Stimulated activated CD8-positive, alpha-beta memory T cell treated with anti-CD3 and anti-CD28 coated beads, Interleukin-15, amount 100 ng/mL, for 24 hours (primary cell): ENCODE data around the gene FYN.

Source experiments
- DNase-seq: peaks from one replicate; pipeline ENCODE4 v3.0.0-alpha.2; 2020; ENCODE audit warnings: low read depth

Gene FYN

DNA sequence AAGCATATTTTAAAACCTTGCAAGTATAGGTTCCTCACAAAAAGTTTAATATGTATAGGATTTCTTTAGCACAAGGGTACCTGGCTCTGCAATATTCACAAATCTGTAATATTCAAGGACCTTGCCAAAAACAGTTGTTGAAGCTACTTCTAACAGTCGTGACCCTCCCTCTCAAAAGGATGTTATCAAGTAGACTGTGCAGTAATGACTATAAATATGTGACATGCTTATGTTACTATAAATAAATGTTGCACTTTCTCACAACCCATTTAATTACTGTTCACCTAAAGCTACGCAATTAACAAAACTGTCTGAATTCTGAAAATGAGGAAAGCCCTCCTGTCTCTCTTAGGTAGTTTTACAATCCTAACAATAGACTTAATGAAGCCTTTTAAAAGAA, 41.8 kb downstream of the FYN start:
- DNase-seq: no peak

DNA sequence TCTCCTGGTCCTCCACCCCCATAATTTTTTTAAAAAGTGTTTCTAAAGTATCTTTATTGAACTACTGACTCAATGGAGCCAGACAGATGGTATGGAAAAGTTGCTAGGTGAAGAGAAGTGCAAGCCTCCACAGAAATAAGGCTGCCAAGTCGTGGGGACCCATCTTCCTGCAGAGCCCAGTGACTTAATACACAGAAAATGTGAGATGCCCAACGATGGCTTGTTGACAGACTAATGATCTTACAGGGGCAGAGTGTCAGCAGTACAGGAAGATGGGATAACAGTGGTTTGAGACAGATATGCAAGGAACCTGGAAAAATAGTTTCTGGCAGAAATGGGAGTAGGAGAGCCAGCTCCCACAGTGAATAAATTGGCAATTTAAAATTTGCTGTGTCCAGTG, 43.3 kb downstream of the FYN start:
- DNase-seq: no peak

DNA sequence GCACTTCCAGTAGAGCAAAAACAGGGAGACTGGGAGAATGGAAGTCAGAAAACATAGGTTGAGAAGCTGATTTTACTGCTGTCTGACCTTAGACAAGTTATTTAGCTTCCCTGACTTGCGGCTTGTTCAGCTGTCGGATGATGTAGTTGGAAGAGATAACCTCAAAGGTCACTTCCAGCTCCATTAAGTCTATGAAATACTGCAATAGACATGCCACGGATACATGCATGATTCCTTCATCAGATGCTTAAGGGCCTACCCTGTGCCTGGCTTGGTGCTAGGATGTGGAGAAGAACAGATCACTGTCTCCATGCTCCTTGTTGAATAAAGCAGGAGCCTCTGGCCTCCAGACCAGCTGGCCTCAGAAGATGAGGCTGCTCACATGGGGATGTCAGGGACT, 43.7 kb downstream of the FYN start:
- no peak for DNase-seq

DNA sequence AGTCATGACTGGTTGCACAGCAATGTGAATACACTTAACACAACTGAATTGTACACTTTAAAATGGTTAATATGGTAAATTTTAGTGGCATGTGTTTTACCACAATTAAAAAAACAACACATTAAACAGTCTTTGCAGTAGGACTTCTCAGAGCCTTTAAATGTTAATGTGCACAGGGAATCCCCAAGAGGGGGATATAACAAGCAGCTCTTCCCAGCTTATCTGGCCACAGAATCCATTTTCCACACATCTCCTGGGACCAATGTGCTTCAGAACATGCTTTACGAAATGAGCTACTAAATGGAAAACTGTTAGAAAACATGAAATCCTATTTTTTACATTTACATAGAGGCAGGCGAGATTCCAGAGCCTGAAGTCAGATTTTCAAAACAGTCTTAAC, 44.4 kb downstream of the FYN start:
- no peak for DNase-seq

DNA sequence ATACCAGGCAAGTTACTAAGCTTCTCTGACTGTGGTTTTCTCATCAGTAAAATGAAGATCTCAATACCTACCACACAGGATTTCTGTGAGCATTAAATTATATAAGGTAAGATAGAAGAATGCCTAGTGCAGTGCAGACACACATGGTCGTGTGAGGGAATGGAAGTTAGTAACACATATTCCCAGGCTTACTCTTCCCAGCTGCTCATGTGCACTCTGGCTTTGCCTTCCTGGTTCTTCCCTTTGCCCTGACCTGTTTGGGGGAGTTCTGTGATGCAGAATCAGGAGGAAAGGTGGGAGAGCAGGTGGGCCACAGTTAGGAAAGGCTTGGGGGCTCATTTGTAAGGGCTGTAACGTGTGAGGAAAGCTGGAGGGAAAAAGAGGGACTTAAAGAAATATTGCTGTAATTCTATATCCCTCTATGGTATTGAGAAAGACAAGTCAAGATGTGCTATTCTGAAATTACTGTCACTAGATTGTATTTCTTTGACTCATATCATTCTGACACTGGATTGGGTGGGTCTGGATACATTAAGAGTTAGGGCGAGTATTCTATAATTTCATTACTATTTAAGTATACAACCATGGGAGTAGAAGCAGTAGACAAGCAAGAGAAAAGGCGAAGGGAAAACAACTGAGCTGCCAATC, 47.7 kb downstream of the FYN start:
- DNase-seq: no peak

DNA sequence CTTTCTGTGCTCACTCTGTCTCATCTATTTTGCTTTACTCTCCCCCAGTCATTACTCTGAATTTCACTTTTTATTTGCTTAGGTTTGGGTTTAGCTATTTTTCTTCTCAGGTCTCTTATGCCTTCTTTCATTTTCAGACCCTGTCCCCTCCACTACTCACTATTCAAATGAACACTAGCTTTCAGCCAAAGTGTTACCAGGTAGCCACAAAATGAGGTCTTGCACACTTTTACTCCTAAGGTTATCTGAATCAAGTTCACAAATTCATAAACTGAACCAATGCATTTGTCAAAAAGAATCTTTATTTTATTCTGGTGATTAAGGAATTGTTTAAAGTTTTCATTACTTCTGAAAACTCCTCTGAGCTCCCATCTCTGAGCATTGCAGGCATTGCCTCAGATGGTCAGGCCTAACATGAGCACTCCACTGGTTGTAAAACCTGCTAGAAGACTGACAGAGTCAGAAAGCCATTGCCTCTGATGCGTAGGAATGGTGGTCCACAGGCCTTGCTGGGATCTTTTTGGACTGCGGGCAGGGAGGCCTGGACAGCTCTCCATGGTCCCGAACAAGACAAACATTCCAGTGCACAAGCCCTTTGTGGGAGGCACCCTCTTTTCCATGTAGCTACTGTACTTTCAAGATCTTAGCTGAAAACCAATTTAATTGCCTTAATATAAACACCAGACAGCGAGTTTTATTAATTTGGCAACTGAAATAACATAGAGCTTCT, 48.5 kb downstream of the FYN start:
- no peak for DNase-seq

DNA sequence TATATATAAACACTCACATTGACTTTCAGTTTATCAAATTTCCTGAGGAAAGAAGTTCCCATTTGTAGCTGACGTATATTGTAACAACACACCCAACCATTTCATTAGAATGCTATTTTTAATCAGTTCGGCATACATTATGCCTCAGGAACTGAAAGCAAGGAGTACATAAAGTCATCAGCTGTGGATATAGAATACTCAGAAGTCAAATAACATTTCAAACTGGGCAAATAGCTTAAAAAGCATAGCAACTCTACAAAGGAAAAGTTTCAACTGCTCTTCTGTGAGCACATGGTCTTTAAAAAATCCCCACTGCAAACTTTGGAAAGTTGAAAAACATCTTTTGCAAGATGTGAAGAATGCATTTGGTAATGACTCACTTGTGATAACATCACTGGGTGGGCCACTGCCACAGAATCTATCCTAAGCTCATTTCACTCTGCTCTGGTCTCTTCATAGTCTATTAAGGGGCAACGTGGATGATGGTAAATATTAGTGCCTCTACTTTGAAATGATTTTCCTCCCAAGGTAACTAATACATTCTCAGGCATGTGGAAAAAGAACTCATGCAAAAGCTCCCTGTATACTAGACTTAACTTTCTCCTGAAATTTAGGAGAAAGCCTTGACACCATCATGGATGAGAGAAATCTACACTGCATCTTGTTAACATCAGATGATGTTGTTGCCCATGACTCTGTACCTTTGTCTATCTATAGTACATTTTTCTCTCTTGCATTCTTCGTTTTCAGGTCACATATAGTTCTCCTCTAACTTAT, 49.2 kb downstream of the FYN start:
- no peak for DNase-seq

DNA sequence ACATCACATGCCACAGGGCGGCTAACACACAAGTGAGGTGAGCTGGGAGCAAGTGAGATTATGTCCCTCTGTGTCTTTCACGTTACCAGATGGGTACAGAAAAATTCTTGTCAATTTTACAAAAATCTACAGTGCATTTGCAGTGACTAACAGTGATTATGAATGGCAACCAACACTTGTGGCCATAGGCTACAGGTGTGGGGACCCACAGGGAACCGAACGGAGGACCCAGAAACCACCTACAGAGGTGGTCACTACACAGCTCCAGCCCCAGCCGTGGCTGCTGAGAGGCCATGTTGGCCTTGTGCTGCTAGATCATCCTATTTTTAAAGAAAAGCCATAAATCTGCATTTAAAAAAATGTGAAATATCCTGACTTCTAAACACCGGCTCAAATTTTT, 50.2 kb downstream of the FYN start:
- no peak for DNase-seq

DNA sequence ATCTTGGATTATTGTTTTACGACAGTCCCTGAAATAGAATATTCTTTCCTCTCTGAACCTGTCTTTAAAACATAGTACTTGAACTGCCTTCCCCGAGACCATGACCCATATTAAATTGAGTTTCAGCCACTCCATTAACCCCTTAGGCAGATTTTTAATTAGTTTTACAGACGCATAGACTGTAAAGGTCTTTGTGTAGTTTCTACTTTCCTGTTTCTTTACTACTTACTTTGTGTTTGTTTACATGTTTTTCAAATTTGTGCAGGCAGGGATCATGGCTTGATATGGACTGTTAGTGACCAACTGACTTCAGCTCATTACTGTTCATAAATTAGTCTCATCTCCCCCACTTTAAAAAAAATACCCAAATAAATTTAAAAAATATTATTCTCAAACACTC, 53.8 kb downstream of the FYN start:
- no peak for DNase-seq

DNA sequence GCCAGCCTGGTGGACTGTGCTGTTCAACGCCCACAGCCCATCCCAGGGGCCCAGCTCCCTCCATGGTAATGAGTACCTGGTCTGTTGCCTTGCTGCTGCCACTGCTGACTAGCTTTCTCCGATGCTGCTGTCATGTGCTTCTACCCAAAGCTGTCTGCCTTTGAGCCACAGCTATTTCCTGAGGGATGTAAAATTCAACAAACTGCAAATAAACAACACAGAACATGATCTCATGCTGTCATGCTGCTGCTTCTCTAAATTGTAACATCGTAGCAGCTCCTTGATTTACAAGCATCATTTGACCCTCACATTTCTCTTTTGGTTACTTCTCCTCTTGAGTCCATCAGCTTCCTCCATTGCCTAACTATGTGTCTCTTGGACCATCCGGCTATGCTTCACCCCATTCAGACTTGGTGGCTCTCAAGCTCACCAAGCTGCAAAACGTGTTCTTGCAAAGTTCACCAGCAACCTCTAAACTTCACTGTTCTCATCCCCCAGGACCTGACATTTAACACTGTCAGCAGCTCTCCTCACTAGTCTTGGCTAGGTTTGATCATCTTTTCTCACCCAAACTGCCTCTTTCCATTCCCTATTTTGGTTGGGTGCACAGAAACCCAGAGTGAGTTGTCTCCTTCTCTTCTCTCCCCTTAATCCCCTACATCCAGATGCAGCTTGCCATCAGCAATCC, 54.6 kb downstream of the FYN start:
- DNase-seq: no peak

DNA sequence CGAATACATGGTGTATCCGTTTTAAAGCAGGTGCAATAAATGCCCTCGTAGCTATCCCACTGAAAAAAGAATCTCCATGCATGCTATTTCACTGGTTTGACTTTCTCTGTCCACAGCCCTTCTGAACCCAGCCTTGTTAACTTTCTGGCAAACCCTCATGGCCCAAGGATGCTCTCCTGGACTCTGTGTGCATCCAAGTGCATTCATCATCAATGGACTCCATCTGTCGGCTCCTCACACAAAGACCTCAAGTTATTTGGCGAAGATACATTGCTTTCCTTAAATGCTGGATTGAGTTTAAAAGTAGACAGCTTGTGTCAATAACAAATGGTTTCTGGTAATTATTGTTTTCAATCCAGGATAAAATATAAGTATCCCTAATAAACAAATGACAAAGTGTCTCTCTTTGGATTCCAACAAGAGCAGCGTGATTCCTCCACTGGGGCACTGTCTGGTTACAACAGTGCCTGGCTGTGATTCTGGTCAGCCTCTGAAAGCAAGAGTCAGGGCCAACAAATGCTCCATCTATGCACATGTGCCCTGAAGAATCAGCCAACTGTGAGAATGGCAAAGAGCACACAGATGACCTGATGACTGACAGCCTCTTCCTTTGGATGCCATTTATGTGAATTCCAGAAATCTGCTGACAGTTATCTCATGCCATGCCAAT, 55.7 kb downstream of the FYN start:
- DNase-seq: no peak

DNA sequence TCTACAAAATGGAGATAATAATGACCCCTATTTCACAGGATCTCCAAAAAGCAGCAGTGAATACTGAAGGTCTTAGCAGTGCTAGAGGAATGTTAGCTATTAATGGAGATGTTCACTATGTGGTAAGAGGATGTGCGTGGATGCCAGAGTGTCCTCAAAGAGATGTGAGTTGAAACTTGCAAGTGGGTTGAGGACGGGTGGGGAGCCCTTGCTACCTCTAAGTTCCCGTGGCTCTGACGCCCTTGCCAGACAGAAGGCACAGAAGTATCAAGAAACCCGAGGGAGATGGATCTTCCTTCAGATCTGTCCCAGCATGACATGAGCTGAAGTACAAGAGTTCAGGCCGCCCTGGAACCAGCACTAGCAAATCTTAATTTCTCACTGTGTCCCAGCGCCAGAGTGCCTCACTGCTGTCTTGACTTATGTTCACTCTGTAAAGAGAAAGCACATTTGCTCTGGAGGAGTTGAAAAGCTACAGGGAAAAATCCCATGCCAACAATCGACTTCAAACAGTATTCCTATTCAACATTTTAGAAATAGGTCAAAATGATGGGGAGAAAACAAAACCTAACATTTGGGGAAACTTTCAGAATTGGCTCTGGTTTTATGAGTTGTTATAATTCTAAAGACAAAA, 59.5 kb downstream of the FYN start:
- DNase-seq: no peak

DNA sequence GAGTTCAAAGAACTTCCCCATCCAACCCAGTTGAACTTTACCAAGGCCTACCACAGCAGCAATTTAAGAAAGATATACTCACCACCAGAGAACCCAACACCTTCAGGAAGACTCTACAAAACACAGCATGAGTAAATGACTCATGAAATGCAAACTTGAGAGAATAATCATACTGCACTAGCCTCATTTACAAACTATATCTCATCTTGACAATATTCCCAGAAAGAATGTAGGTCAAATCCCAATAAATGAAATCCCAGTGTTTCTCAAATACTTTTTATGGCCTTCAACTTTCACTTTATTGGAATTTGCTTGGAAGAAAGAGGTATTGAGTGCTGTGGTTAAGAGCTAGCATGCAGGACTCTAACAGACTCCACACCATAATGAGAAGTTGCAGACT, 60.0 kb downstream of the FYN start:
- DNase-seq: no peak

DNA sequence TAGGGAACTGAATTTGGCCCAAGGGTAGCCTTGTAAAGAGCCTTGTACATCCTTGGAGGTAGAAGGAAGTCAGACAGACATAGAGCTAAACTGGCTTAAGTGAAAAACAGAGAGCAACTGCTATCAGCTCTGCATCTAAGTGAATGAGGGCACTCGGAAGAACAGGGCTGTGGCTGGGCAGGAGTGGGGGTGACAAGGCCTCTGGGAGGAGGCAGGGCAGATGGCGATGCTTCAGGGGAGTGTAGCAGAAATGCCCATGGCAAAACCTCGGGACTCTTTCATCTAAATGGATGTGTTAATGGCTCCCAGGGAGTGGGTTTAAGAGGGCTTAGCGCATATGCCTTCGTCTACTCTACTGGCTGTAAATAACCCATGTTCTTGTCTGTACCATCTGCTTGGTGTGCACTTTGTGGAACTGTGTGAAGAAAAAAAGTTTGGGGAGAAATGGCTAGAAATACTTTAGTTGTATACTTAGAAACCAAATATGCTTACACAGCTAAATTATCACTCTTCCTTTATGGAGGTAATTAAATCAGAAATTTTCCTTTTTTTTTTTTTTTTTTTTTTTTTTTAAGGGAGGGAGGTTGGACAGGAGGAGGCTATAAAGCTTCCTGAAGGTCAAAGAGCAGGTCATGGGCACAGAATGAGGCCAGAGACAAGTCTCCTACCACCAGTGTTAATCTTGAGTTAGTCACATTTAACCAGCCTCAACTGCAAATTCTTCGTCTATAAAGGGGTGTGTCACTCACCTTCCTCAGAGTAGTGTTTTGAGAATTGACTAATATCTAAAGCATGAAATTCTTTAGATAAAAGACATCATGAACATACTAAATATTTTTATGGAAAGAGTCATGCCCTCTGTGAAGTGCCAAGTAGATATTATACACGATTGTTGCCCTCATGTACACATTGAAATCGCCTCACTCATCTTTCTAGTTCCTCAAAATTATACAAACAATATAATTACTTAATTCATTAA, 60.9 kb downstream of the FYN start:
- no peak for DNase-seq

DNA sequence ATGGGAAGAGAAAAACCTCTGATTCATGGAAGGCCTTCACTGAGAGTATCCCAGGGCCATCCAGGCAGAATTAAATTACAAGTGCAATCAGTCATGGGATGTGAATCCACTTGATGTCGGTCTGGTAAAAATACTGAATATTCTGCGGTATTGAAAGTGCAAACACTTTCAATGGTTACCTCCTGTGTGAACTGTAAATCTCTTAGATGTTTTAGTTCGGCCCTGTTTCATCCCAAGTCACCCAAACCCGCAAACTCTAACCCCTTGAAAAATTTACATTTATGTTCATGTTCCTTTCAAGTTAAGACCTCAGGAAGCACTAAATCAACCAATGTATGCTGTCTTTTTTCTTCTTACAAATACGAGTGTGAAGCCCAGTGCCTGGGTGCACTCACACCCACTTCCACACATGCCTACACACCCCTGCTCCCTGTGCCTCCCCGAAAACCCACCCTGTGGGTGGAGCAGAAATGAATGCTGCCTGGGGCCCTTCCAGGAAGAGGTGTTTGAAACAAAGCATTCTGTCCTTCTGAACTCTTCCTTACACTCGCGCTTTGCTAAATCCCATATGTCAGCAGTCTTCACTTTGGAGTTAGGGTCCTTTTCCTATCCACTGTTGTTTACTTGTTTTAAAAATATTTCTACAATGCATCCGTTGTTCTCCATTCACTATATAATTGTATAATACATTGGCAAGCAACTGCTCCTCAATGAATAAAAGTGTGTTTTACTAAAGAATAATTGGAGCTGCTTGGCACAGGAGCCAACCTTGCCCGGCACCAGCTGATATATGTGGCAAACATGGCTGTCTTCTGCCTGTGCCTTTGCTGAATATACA, 62.7 kb downstream of the FYN start:
- DNase-seq: no peak

DNA sequence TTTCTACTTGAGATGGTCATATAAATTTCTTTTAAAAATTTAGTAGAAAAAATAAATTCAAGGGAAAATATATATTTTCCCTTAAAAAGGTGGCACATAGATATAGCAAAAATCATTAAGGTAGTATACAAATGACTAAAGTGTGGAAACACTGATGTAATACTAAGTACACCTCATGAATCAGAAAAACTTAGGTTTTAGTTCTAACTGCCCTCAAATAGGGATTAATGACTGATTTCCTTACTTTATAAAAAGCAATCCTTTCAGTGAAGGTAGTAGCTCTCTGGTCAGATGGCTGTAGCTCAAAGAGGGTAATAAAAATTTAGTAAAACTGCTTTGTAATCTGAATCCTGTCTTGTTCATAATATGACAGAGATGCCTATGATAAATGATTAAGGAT, 63.5 kb downstream of the FYN start:
- no peak for DNase-seq

DNA sequence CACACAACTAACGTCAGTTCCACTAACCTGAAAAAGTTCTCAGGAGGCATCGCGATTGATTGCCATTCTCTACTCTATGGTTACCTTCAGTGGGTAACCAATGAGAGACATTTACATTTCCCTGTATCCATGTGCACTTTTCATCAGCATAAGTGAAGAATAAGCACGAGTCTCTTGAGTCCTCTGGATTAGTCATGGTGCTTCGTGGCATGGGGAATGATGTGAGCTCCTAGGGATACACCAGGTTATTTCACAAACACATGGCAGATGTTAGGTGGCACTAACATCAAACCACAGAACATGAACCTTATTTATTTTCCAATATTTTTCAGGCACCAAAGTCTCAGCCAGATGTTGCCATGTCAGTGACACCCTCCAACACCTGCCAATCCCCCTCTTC, 64.0 kb downstream of the FYN start:
- no peak for DNase-seq

DNA sequence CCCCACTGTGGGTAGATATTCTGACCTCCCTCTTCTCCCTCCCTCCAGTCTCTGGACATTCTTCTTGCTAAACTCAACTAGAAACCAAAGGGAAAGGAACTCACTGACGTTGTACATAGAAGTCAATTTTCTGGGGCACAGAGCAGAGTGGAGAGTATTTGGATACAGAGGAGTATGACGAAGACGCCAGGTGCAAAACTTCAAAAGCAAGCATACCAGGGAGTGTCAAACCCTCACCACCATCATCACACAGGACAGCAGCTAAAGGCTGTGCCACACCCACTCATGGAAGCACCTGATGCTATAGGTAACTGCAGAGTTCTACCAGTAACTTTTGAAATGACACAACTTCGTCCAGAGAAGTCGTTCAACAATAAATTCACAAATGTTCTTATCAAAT, 64.8 kb downstream of the FYN start:
- DNase-seq: no peak
